ENCODE results near the gene CNKSR2.

Gene CNKSR2

DNA sequence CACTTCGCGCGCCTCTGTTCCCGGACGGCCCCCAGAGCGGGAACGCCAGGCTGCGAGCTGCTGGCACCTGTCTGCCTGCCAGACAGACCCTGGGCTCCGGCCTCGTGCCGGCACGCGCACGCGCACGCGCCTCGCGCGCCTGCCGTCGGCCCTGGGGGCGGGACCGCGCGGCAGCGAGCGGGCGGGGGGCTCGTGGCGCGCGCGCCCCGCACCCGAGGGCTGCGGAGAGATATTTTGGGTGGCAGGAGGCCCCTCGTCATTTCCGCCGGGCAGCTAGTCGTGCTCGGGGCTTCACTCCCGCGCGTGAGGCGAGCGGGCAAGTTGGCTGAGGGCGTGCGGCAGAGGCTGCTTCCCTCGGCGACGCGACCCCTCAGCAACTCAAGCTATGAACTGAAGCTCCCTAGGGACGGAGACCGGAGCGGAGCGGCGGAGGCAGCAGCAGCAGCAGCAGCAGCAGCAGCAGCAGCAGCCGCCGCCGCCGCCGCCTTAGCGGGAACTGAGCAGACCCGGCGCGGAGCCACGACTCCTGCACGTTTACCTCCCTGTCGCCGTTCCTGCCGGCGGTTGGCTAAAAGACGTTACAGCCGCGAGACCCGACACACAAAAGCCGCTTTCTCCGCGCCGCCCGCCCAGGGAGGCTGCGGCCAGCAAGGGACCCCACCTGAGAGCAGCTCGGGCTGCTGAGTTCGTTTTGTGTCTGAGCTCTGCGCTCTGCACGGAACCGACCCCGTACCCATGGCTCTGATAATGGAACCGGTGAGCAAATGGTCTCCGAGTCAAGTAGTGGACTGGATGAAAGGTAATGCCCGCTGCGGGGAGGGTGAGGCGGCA is at the start of gene CNKSR2:
Gene CNKSR2 (plus strand): TSS at position 256 of the 831 bp plus-strand sequence. CDS start 480 bp downstream, at position 736.
- peak within 1 kb of the TSS; percentile 72 for H3K4me3 ChIP-seq
- H3K4me1 ChIP-seq: peaks cover 11% of the 10 kb centered on the region
- no peaks in the 10 kb centered on the region for H3K27me3 ChIP-seq
- H3K27ac ChIP-seq: peak within 1 kb of the TSS; percentile 59
- H4K20me1 ChIP-seq: no peaks in the 10 kb centered on the region
- no peaks in the 10 kb centered on the region for H3K36me3 ChIP-seq
- H3K9me3 ChIP-seq: peaks cover 23% of the 10 kb centered on the region
- TF ChIP-seq Cebpa-rat (IDR thresholded peaks at IDR 0.05): no peak
- peak within 1 kb of the TSS; percentile 81 for H3K4me2 ChIP-seq
- H3K9ac ChIP-seq: peak within 1 kb of the TSS; percentile 72

DNA sequence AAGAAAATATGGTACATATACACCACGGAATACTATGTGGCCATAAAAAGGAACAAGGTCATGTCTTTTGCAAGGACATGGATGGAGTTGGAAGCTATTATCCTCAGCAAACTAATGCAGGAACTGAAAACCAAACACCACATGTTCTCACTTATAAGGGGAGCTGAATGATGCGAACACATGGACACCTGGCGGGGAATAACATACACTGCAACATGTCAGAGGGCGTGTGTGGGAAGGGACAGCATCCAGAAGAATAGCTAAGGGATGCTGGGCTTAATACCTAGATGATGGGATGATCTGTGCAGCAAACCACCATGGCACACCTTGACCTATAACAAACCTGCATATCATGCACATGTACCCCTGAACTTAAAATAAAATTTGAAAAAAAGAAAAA is 19.5 kb upstream of the CNKSR2 start:
- H3K27ac ChIP-seq: no peak overlapping the region
- no peaks in the 10 kb centered on the region for H3K4me1 ChIP-seq
- H3K27me3 ChIP-seq: no peaks in the 10 kb centered on the region
- TF ChIP-seq Cebpa-rat (IDR thresholded peaks at IDR 0.05): no peak
- H3K4me3 ChIP-seq: no peak overlapping the region
- no peaks in the 10 kb centered on the region for H3K36me3 ChIP-seq
- H4K20me1 ChIP-seq: no peaks in the 10 kb centered on the region
- no peak overlapping the region for H3K4me2 ChIP-seq
- H3K9me3 ChIP-seq: peaks cover 23% of the 10 kb centered on the region
- no peak overlapping the region for H3K9ac ChIP-seq

DNA sequence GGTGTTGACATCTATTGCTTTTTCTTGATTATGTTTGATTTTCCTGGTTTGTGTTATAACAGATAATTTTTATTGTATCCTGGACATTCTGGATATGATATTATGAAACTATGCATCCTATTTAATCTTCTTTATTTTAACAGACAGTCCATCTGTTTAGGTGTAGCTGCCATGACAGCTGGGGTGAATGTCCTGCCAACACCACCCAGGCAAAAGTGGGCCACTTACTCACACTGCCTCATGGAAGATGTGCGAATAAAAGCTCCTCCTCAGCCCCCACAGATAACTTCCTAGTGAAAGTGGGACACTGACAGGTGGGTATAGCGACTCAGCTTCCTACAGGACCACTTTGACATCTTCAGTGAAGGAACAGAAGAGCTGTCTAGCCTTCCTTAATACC is 18.4 kb upstream of the CNKSR2 start:
- Histone ChIP-seq H3K9me3 (peaks cover 12% of the 10 kb centered on the region), H3K27ac (no peak overlapping the region), H4K20me1 (no peaks in the 10 kb centered on the region), H3K9ac (no peak overlapping the region), H3K36me3 (no peaks in the 10 kb centered on the region), H3K4me1 (no peaks in the 10 kb centered on the region), H3K4me3 (no peak overlapping the region), H3K27me3 (no peaks in the 10 kb centered on the region), H3K4me2 (no peak overlapping the region)
- TF ChIP-seq Cebpa-rat (IDR thresholded peaks at IDR 0.05): no peak

DNA sequence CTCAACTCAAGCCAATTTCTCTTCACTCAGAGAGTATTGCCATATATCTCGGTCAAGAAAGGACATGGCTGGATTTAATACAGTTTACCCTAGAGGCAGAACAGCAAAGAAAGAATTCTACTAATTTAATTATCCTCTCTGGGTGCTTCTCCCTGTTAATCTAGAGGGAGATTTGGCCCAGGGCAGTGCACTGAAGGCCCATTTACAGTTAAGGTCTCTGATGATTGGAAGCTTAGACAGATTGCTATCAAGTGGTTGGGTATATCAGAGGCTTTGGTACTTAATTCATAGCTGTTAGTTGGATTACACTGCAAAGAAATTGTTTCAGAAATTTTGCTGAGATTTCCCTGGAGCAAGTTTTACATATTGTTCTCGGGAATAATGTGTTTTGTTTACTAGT is 4.6 kb upstream of the CNKSR2 start:
- TF ChIP-seq Cebpa-rat (IDR thresholded peaks at IDR 0.05): no peak
- no peak overlapping the region for H3K4me3 ChIP-seq

DNA sequence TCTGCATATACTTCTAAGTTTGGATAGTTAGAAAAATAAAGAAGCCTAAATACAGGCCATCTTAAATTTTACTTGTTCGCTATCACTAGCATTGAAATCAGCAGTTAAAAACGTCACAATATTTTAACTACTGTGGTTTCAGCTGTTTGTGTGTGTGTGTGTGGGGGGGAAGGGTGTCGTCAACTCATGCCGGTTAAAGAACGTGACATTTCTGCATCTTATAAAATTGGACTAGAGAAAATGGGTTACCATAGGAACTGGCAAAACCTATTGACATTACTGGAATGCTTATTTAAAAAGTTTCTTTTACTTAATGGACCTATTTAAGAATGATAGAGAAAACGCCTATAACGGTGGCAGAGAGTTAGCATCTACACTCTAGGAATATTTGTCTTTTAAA is 1.2 kb upstream of the CNKSR2 start:
- Histone ChIP-seq H3K27ac (no peak overlapping the region), H3K9me3 (peaks cover 23% of the 10 kb centered on the region), H3K4me1 (peaks cover 11% of the 10 kb centered on the region), H4K20me1 (no peaks in the 10 kb centered on the region), H3K36me3 (no peaks in the 10 kb centered on the region), H3K4me3 (no peak overlapping the region), H3K4me2 (peak overlapping the region; percentile 81; the same call in 1 of the 2 replicates), H3K27me3 (no peaks in the 10 kb centered on the region), H3K9ac (no peak overlapping the region)
- TF ChIP-seq Cebpa-rat (IDR thresholded peaks at IDR 0.05): no peak

More for the DNA sequence above, 4.6 kb upstream of the CNKSR2 start:
- Histone ChIP-seq H4K20me1 (no peaks in the 10 kb centered on the region), H3K4me1 (no peaks in the 10 kb centered on the region), H3K27ac (no peak overlapping the region), H3K27me3 (no peaks in the 10 kb centered on the region), H3K9ac (no peak overlapping the region), H3K4me2 (no peak overlapping the region), H3K9me3 (peaks cover 12% of the 10 kb centered on the region), H3K36me3 (no peaks in the 10 kb centered on the region)

DNA sequence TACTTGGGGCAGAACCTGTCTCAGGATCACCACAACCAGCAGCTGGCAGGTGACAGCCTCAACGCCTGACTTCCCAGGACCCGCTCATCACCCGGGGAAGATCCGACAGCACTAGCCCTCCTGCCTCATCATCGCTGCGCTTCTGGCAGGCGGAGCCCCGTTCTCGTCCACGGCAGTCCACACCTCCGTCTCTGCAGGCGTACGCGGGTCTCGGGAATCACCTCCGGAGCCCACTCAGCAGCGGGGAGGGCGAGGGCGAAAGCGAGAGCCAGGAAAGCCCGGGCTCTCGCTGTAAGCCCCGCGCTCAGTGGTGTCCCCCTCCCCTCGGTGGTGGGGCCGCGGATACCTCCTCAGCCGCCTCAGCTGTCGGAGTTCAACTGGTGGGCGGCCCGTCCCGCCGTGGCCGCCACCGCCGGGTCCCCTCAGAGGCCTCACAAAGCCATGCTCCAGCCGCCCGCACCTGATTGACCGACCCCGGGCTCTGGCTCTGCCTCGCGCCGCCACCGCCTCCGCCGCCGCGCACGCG is 518 bp upstream of the CNKSR2 start:
- Histone ChIP-seq H3K36me3 (no peaks in the 10 kb centered on the region), H3K27me3 (no peaks in the 10 kb centered on the region), H3K9ac (peak overlapping the region; percentile 72), H3K9me3 (peaks cover 23% of the 10 kb centered on the region), H3K4me3 (peak overlapping the region; percentile 72), H3K27ac (peak overlapping the region; percentile 59), H3K4me2 (peak overlapping the region; percentile 81), H4K20me1 (no peaks in the 10 kb centered on the region), H3K4me1 (peaks cover 11% of the 10 kb centered on the region)
- no peak for TF ChIP-seq Cebpa-rat (IDR thresholded peaks at IDR 0.05)

DNA sequence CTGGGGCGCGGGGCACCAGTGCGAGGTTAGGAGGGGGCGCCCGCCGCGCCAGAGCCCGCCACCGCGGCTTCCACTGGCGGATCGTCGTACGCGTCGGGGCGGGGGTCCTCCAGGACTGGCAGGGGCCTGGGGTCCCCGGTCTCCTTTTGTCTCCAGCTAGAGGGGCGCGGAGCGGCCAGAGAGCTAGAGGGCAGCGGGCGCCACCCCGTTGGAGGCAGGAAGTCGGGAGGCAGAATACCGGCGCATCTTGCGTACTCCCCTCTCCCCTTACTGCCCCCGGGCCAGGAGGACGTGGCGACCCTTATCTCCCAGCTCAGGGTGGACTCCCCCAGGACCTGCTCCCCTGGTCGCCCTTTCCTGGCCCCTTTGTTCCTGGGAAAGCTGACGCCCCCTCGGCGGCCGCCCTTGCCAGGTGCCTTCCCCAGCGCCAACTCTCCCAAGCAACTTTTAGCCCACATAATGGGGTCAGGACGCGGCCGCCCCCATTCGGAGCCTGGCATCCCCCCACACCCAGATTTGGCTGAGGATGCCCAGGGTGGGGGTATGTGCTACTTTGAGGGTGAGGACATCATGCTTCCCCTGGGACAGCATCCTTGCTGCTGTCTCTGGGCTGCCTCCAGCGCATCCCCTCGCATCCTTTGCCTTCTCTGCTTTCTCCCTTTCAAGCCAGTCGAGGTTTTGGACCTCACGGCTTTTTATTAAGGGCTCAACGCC is 933 bp downstream of the CNKSR2 start:
- H3K4me2 ChIP-seq: peak overlapping the region; percentile 81
- TF ChIP-seq Cebpa-rat (IDR thresholded peaks at IDR 0.05): no peak

DNA sequence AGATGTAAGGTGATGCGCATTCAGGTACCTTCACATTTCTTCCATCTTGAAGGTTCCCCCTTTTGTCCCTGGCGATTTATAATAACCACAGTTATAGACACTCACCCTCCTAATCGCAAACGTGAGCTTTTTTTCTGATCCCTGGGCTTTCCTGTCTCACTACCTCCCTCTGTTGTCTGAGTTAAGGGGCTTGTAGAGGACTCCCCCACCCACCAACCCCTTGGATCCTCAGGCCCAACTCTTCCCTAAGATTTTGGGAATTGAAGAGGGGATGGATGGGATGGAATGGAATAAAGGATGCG is 1.4 kb downstream of the CNKSR2 start:
- no peaks in the 10 kb centered on the region for H4K20me1 ChIP-seq
- H3K9me3 ChIP-seq: peaks cover 23% of the 10 kb centered on the region
- H3K27ac ChIP-seq: no peak overlapping the region
- no peaks in the 10 kb centered on the region for H3K36me3 ChIP-seq
- H3K4me3 ChIP-seq: peak overlapping the region; percentile 72
- TF ChIP-seq Cebpa-rat (IDR thresholded peaks at IDR 0.05): no peak
- H3K4me2 ChIP-seq: peak overlapping the region; percentile 81
- no peaks in the 10 kb centered on the region for H3K27me3 ChIP-seq
- peaks cover 11% of the 10 kb centered on the region for H3K4me1 ChIP-seq
- H3K9ac ChIP-seq: no peak overlapping the region

More for the DNA sequence above, 933 bp downstream of the CNKSR2 start:
- Histone ChIP-seq H3K4me1 (peaks cover 11% of the 10 kb centered on the region), H3K36me3 (no peaks in the 10 kb centered on the region), H4K20me1 (no peaks in the 10 kb centered on the region), H3K4me3 (peak overlapping the region; percentile 72), H3K9me3 (peaks cover 23% of the 10 kb centered on the region), H3K9ac (peak overlapping the region; percentile 72), H3K27ac (peak overlapping the region; percentile 59), H3K27me3 (no peaks in the 10 kb centered on the region)

DNA sequence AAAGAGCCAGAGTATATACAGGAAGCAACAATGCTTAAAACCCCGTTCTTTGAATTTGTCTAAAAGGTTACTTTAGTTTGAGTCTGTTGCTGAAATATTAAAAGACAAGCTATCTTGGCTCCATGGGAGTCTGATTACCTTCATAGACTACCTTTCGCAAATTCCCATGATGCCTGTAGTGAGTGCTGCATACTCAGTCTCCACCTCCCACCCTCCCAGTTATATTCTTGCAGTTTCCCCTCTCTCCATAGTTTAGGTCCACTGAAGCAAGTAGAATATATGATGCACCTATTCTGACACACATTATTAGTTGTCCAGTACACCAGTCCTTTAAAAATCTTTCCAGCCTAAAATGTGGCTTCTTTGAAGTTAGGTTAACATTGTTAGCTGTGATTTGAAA is 2.4 kb downstream of the CNKSR2 start:
- H3K4me2 ChIP-seq: no peak overlapping the region
- no peak overlapping the region for H3K4me3 ChIP-seq

DNA sequence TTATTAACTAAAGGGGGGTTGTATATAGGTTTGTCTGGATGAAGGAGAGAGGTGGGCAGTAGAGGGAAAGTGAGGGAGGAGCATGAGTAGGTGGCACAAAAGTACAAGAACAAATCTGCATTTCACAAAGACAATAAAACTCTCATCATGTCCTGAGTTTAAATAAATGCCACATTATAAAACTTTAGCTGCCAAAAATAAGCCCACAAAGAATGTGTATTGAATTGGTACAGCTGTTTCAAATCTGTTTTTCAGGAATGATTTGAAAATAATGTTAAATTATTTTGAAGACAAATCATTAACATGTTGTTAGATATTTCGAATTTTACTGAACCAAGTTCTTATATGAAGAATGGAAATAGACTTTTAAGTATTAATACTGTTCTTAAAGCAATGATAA is 5.8 kb downstream of the CNKSR2 start:
- Histone ChIP-seq H3K27me3 (no peaks in the 10 kb centered on the region), H3K4me3 (no peak overlapping the region)

More for the DNA sequence above, 2.4 kb downstream of the CNKSR2 start:
- TF ChIP-seq Cebpa-rat (IDR thresholded peaks at IDR 0.05): no peak
- Histone ChIP-seq H3K27ac (no peak overlapping the region), H4K20me1 (no peaks in the 10 kb centered on the region), H3K9ac (no peak overlapping the region), H3K4me1 (peaks cover 11% of the 10 kb centered on the region), H3K27me3 (no peaks in the 10 kb centered on the region), H3K9me3 (peaks cover 23% of the 10 kb centered on the region), H3K36me3 (no peaks in the 10 kb centered on the region)

More for the DNA sequence above, 5.8 kb downstream of the CNKSR2 start:
- no peak for TF ChIP-seq Cebpa-rat (IDR thresholded peaks at IDR 0.05)
- H3K4me2 ChIP-seq: no peak overlapping the region
- H3K36me3 ChIP-seq: no peaks in the 10 kb centered on the region
- H3K4me1 ChIP-seq: peaks cover 11% of the 10 kb centered on the region
- peaks cover 6% of the 10 kb centered on the region for H3K9me3 ChIP-seq
- H3K27ac ChIP-seq: no peak overlapping the region
- H3K9ac ChIP-seq: no peak overlapping the region
- no peaks in the 10 kb centered on the region for H4K20me1 ChIP-seq
